Endothelial cell of umbilical vein (primary cell): ENCODE results near the gene GALNT14.

ENCODE experiments used
- EZH2 ChIP-seq: IDR thresholded peaks from 2 replicates; pipeline ENCODE4 v1.6.1; 2012; ENCODE audit warnings: borderline replicate concordance, low read depth, mild to moderate bottlenecking, moderate library complexity, low read length, inconsistent platforms; ENCODE audit not compliant: severe bottlenecking
- FOS ChIP-seq: IDR thresholded peaks from 2 replicates; pipeline ENCODE4 v1.6.1; 2011; ENCODE audit warnings: mild to moderate bottlenecking, low read length, moderate library complexity, borderline replicate concordance; ENCODE audit not compliant: insufficient read depth
- GATA2 ChIP-seq: IDR thresholded peaks from 2 replicates; pipeline ENCODE4 v1.7.0; 2011; ENCODE audit warnings: low read depth, mild to moderate bottlenecking, moderate library complexity, mixed read lengths, low read length; ENCODE audit not compliant: insufficient read length, insufficient read depth
- JUN ChIP-seq: IDR thresholded peaks from 2 replicates; pipeline ENCODE4 v1.6.1; 2011; ENCODE audit warnings: borderline replicate concordance, low read depth; ENCODE audit not compliant: insufficient read length, insufficient read depth
- MYC ChIP-seq: IDR thresholded peaks from one replicate; pipeline ENCODE4 v1.6.1; 2011; ENCODE audit warnings: mild to moderate bottlenecking, low read depth, low read length
- POLR2A ChIP-seq: IDR thresholded peaks from 2 replicates; pipeline ENCODE4 v1.6.1; 2012; ENCODE audit warnings: low read depth, mild to moderate bottlenecking, control low read depth, low read length
- POLR2AphosphoS5 ChIP-seq: IDR thresholded peaks from 2 replicates; pipeline ENCODE4 v1.6.1; 2012; ENCODE audit warnings: low read depth, mild to moderate bottlenecking, control low read depth, low read length, moderate library complexity; ENCODE audit not compliant: insufficient read depth
- TF ChIP-seq, protein P1 (sequence below), 2 donors: IDR thresholded peaks; 1 replicate in 1 of 2; 2 replicates in 1 of 2; pipeline ENCODE4 v1.5.1; 2011; ENCODE audit warnings: low read length in 2 of 2, mild to moderate bottlenecking in 2 of 2, moderate library complexity in 2 of 2, control low read depth in 1 of 2, inconsistent platforms in 1 of 2, low read depth in 1 of 2; ENCODE audit not compliant: insufficient read depth in 1 of 2; ENCODE audit errors: extremely low read depth in 1 of 2
- TF ChIP-seq, protein P2 (sequence below): IDR thresholded peaks from 2 replicates; pipeline ENCODE4 v1.6.1; 2011; ENCODE audit not compliant: insufficient read depth, insufficient read length

DNA sequence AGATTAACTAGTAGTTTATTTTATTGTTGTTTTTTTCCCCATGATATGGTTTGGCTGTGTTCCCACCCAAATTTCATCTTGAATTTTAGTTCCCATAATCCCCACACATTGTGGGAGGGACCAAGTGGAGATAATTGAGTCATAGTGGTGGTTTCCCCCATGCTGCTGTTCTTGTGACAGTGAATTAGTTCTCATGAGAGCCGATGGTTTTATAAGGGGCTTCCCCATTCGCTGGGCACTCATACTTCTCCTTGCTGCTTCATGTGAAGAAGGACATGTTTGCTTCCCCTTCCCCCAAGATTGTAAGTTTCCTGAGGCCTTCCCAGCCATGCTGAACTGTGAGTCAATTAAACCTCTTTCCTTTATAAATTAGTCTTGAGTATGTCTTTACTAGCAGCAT lies 36.5 kb downstream of the GALNT14 start:
- TF ChIP-seq POLR2A (no peak), EZH2 (no peak), JUN (no peak), POLR2AphosphoS5 (no peak), GATA2 (no peak), MYC (no peak), FOS (no peak)
- TF ChIP-seq, protein P1, sequence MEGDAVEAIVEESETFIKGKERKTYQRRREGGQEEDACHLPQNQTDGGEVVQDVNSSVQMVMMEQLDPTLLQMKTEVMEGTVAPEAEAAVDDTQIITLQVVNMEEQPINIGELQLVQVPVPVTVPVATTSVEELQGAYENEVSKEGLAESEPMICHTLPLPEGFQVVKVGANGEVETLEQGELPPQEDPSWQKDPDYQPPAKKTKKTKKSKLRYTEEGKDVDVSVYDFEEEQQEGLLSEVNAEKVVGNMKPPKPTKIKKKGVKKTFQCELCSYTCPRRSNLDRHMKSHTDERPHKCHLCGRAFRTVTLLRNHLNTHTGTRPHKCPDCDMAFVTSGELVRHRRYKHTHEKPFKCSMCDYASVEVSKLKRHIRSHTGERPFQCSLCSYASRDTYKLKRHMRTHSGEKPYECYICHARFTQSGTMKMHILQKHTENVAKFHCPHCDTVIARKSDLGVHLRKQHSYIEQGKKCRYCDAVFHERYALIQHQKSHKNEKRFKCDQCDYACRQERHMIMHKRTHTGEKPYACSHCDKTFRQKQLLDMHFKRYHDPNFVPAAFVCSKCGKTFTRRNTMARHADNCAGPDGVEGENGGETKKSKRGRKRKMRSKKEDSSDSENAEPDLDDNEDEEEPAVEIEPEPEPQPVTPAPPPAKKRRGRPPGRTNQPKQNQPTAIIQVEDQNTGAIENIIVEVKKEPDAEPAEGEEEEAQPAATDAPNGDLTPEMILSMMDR (IDR thresholded peaks at IDR 0.05; ENCODE audit: extremely low read depth in 1 of 2, insufficient read depth in 1 of 2, low read depth in 1 of 2, low read length in 2 of 2) = no peak
- TF ChIP-seq, protein P2, sequence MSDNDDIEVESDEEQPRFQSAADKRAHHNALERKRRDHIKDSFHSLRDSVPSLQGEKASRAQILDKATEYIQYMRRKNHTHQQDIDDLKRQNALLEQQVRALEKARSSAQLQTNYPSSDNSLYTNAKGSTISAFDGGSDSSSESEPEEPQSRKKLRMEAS = no peak
